PFSK-1 (cell line): Measurements from ENCODE around the gene ARPC2.

ENCODE experiments used
- FOXP2 ChIP-seq: optimal IDR thresholded peaks from 2 replicates; pipeline ENCODE3; 2011; ENCODE audit warnings: borderline replicate concordance, control low read depth, inconsistent platforms; ENCODE audit not compliant: insufficient read depth; ENCODE audit errors: extremely low read length, extremely low read depth
- POLR2AphosphoS5 ChIP-seq: IDR thresholded peaks from 2 replicates; pipeline ENCODE4 v1.6.1; 2012; ENCODE audit warnings: low read depth, mild to moderate bottlenecking, control low read depth, low read length, moderate library complexity
- REST ChIP-seq, 2 experiments: IDR thresholded peaks; 2 replicates each; pipeline versions ENCODE4 v1.6.1 to v1.8.0; 2011 to 2012; ENCODE audit warnings: low read depth in 2 of 2, low read length in 2 of 2, control low read depth in 1 of 2, inconsistent platforms in 1 of 2, mild to moderate bottlenecking in 1 of 2, moderate library complexity in 1 of 2; ENCODE audit not compliant: insufficient read depth in 1 of 2
- SIN3A ChIP-seq: IDR thresholded peaks from 2 replicates; pipeline ENCODE4 v1.6.1; 2012; ENCODE audit warnings: mild to moderate bottlenecking, low read length, moderate library complexity, borderline replicate concordance; ENCODE audit not compliant: insufficient read depth
- TAF1 ChIP-seq: IDR thresholded peaks from 2 replicates; pipeline ENCODE4 v1.6.1; 2012; ENCODE audit warnings: low read length, control low read depth, borderline replicate concordance; ENCODE audit not compliant: insufficient read depth

Gene ARPC2

GRCh38 chr2:218260742-218261422 is 43.9 kb downstream of the ARPC2 start, which contains the start of gene GPBAR1:
Gene GPBAR1, plus strand, starts transcription at chr2:218261015. Its CDS starts 1,710 bp downstream, at chr2:218262725.
- TF ChIP-seq FOXP2: no peak

- no peak for TF ChIP-seq SIN3A
- no peak for TF ChIP-seq FOXP2
- no peak for TF ChIP-seq POLR2AphosphoS5
- no peak for TF ChIP-seq REST (IDR thresholded peaks at IDR 0.05; ENCODE audit: insufficient read depth in 1 of 2, low read depth in 2 of 2, low read length in 2 of 2)
- no peak for TF ChIP-seq TAF1
Measured at GRCh38 chr2:218261423-218262236, 44.6 kb downstream of the ARPC2 start.

GRCh38 chr2:218262237-218262600 is 45.2 kb downstream of the ARPC2 start:
- no peak for TF ChIP-seq REST (IDR thresholded peaks at IDR 0.05; ENCODE audit: insufficient read depth in 1 of 2, low read depth in 2 of 2, low read length in 2 of 2)
- TF ChIP-seq FOXP2: no peak
- TF ChIP-seq SIN3A: no peak
- no peak for TF ChIP-seq POLR2AphosphoS5
- no peak for TF ChIP-seq TAF1

GRCh38 chr2:218262631-218263586 is 45.9 kb downstream of the ARPC2 start:
- TF ChIP-seq REST (IDR thresholded peaks at IDR 0.05; ENCODE audit: insufficient read depth in 1 of 2, low read depth in 2 of 2, low read length in 2 of 2): no peak

GRCh38 chr2:218263817-218264641 is 47.0 kb downstream of the ARPC2 start:
- TF ChIP-seq TAF1 (no peak), POLR2AphosphoS5 (no peak), FOXP2 (no peak), SIN3A (no peak), REST (IDR thresholded peaks at IDR 0.05; ENCODE audit: insufficient read depth in 1 of 2, low read depth in 2 of 2, low read length in 2 of 2) (no peak)
